HFFc6 (cell line): Measurements from ENCODE around the gene CHST11. TPM values are rescaled to one million over a fixed set of nuclear protein-coding genes. Genes with fewer than 3 reads are reported as not detected.

ENCODE experiments used
- DNase-seq: peaks from one replicate; pipeline ENCODE4 v3.0.0-alpha.2; 2018
- H3K27ac Mint-ChIP-seq: 2 replicates; pipeline ENCODE4 v1.8.0; 2020; ENCODE audit warnings: mild to moderate bottlenecking, mixed read lengths
- H3K27me3 Mint-ChIP-seq: 2 replicates; pipeline ENCODE4 v1.8.0; 2021; ENCODE audit warnings: mild to moderate bottlenecking, moderate library complexity, mixed read lengths; ENCODE audit not compliant: insufficient read depth
- H3K36me3 Mint-ChIP-seq: 2 replicates; pipeline ENCODE4 v1.8.0; 2021; ENCODE audit warnings: low read depth, mixed read lengths
- H3K4me1 Mint-ChIP-seq: 2 replicates; pipeline ENCODE4 v1.8.0; 2020; ENCODE audit warnings: low read depth, mixed read lengths
- H3K4me3 Mint-ChIP-seq: 2 replicates; pipeline ENCODE4 v1.8.0; 2020; ENCODE audit warnings: mild to moderate bottlenecking, moderate library complexity, mixed read lengths
- H3K9me3 Mint-ChIP-seq: 2 replicates; pipeline ENCODE4 v1.8.0; 2020; ENCODE audit warnings: mild to moderate bottlenecking, mixed read lengths
- CTCF ChIP-seq: fragments of 200-600 bp; sonication (generic); IDR thresholded peaks from 2 replicates; pipeline ENCODE4 v1.5.0; 2021; ENCODE audit warnings: antibody characterized with exemption, mild to moderate bottlenecking
- total RNA-seq, 6 experiments: library from RNA; stranded (reverse); fragmentation: NEBNext Ultra II Directional; extraction: Animal tissue kit (Norgen Biotek cat#: 25700); gene quantifications; 2 replicates in 1 of 6; 3 replicates in 5 of 6; pipeline ENCODE4 v1.2.3, GENCODE V29; 2021

Gene CHST11
- total RNA-seq, 6 experiments from 2014 or later = 2.4 to 4.3 (median 3.8) TPM

- Mint-ChIP-seq H3K4me3 (no peak overlapping the region), H3K36me3 (no peaks in the 10 kb centered on the region), H3K27me3 (peaks cover 3% of the 10 kb centered on the region; the same call in 1 of the 2 replicates), H3K4me1 (peaks cover 29% of the 10 kb centered on the region), H3K27ac (no peak overlapping the region), H3K9me3 (no peaks in the 10 kb centered on the region)
- no peak for TF ChIP-seq CTCF
- DNase-seq = no peak
Observed at GRCh38 chr12:104734541-104735095, 277.9 kb downstream of the CHST11 start.

GRCh38 chr12:104735801-104736200 lies 279.1 kb downstream of the CHST11 start:
- Mint-ChIP-seq H3K4me1 (peaks cover 40% of the 10 kb centered on the region), H3K27ac (peak overlapping the region; percentile 55), H3K9me3 (no peaks in the 10 kb centered on the region), H3K36me3 (no peaks in the 10 kb centered on the region), H3K4me3 (no peak overlapping the region), H3K27me3 (peaks cover 6% of the 10 kb centered on the region; the same call in 1 of the 2 replicates)
- no peak for DNase-seq
- TF ChIP-seq CTCF = no peak

- TF ChIP-seq CTCF = no peak
- Mint-ChIP-seq H3K4me1 (peaks cover 43% of the 10 kb centered on the region), H3K9me3 (no peaks in the 10 kb centered on the region), H3K36me3 (no peaks in the 10 kb centered on the region), H3K27ac (peak overlapping the region; percentile 55), H3K27me3 (peaks cover 3% of the 10 kb centered on the region; the same call in 1 of the 2 replicates), H3K4me3 (peak overlapping the region; percentile 9; the same call in 1 of the 2 replicates)
- peak; percentile 69 for DNase-seq
Observed at GRCh38 chr12:104736307-104736706, 279.6 kb downstream of the CHST11 start.

GRCh38 chr12:104737113-104737512 lies 280.4 kb downstream of the CHST11 start:
- Mint-ChIP-seq H3K4me1 (peaks cover 43% of the 10 kb centered on the region), H3K27me3 (peaks cover 3% of the 10 kb centered on the region; the same call in 1 of the 2 replicates), H3K36me3 (no peaks in the 10 kb centered on the region), H3K9me3 (no peaks in the 10 kb centered on the region), H3K27ac (no peak overlapping the region), H3K4me3 (no peak overlapping the region)
- no peak for TF ChIP-seq CTCF
- no peak for DNase-seq

GRCh38 chr12:104737791-104738301 lies 281.1 kb downstream of the CHST11 start:
- no peak overlapping the region for H3K4me3 Mint-ChIP-seq
- peaks cover 7% of the 10 kb centered on the region for H3K27me3 Mint-ChIP-seq
- DNase-seq = no peak
- no peak overlapping the region for H3K27ac Mint-ChIP-seq
- peaks cover 43% of the 10 kb centered on the region for H3K4me1 Mint-ChIP-seq
- no peak for TF ChIP-seq CTCF
- no peaks in the 10 kb centered on the region for H3K9me3 Mint-ChIP-seq
- no peaks in the 10 kb centered on the region for H3K36me3 Mint-ChIP-seq
